RKO (cell line): Measurements from ENCODE around the gene TBX1.
"Not testable (repeated sequence)": the region's sequence is repeated elsewhere in the genome, so short reads cannot be mapped to it uniquely, and the experiment has no call there.

ENCODE experiments used
- DNase-seq: peaks from one replicate; pipeline ENCODE4 v3.0.0-alpha.2; 2016; ENCODE audit warnings: low spot score

The TBX1 gene

DNA sequence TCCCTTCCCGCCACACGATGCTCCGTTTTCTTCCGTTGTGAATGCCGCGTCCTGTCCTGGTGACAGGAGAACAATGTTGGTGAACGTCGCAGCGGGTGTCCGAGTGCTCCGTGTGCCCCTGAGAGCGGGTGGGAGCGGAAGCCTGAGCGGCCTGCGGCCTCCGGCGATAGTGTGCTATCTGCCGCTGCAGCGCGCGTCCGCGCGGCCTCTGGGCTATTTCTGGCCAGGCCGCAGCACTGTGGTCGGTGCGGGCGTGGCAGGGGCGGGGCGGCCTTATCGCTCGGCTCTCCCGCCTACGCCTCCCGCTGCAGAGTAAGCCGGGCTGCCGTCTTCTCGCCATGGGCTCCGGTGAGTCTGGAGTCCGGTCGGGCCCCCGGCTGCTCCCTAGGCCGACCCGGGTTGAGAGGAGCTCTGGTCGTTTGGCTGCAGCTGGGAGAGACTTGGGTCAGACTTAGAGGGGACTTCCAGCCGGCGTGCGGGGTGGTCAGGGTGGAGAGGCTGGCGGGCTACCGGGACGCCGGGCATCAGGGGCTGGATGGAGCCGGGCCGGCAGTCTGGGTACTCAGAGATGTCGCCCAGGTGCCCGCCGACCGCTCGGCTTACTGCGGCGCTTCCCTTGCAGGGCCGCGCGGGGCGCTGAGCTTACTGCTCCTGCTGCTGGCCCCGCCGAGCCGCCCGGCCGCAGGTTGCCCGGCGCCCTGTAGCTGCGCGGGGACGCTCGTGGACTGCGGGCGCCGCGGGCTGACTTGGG is 37.2 kb upstream of the TBX1 start, which contains the start of gene GP1BB:
Gene GP1BB (plus strand): TSS at position 308 of the 751 bp plus-strand sequence. CDS start 31 bp downstream, at position 339.
- DNase-seq = no peak

DNA sequence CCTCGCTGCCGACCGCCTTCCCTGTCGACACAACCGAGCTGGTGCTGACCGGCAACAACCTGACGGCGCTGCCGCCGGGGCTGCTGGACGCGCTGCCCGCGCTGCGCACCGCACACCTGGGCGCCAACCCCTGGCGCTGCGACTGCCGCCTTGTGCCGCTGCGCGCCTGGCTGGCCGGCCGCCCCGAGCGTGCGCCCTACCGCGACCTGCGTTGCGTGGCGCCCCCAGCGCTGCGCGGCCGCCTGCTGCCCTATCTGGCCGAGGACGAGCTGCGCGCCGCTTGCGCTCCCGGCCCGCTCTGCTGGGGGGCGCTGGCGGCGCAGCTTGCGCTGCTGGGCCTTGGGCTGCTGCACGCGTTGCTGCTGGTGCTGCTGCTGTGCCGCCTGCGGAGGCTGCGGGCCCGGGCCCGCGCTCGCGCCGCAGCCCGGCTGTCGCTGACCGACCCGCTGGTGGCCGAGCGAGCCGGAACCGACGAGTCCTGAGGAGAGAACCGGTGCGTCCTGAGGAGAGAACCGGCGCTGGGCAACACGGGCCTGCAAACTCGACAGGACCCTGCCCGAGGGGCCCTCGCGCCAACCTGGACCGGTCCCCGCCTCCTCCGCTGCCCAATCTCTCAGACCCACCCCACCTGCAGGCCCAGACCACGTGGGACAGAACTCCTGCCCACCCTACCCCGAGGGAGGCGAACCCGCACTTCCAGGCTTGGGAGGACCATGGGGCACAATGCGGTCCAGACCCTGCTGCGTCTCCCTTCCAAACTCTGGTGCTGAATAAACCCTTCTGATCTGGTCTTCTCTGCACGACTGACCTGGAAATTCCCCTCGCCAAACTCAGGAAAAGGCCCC is 36.4 kb upstream of the TBX1 start:
- DNase-seq = no peak

DNA sequence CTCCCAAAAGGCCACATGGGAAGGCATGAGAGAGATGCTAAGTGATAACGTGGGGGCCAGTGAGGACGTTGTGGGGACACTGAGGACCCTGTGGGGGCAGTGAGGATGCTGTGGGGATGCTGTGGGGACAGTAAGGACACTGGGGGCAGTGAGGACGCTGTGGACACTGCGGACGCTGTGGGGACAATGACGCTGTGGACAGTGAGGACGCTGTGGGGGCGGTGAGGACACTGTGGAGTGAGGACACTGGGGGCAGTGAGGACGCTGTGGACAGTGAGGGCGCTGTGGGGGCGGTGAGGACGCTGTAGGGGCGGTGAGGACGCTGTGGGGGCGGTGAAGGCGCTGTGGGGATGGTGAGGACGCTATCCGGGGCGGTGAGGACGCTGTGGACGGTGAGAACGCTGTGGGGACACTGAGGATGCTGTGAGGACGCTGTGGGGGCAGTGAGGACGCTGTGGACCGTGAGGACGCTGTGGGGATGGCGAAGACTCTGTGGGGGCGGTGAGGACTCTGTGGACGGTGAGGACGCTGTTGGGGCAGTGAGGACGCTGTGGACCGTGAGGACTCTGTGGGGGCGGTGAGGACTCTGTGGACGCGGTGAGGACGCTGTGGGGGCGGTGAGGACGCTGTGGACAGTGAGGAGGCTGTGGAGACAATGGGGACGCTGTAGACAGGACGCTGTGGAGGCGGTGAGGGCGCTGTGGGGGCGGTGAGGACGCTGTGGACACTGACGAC is 35.5 kb upstream of the TBX1 start:
- no peak for DNase-seq

DNA sequence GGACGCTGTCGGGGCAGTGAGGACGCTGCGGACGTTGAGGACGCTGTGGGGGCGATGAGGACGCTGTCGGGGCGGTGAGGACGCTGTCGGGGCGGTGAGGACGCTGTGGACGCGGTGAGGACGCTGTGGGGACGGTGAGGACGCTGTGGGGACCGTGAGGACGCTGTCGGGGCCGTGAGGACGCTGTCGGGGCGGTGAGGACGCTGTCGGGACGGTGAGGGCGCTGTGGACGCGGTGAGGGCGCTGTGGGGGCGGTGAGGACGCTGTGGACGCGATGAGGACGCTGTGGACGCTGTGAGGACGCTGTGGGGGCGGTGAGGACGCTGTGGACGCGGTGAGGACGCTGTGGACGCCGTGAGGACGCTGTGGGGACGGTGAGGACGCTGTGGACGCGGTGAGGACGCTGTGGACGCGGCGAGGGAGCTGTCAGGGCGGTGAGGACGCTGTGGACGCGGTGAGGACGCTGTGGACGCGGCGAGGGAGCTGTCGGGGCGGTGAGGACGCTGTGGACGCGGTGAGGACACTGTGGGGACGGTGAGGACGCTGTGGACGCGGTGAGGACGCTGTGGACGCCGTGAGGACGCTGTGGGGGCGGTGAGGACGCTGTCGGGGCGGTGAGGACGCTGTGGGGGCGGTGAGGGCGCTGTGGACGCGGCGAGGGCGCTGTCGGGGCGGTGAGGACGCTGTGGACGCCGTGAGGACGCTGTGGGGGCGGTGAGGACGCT is 34.4 kb upstream of the TBX1 start:
- DNase-seq = not testable (repeated sequence)

DNA sequence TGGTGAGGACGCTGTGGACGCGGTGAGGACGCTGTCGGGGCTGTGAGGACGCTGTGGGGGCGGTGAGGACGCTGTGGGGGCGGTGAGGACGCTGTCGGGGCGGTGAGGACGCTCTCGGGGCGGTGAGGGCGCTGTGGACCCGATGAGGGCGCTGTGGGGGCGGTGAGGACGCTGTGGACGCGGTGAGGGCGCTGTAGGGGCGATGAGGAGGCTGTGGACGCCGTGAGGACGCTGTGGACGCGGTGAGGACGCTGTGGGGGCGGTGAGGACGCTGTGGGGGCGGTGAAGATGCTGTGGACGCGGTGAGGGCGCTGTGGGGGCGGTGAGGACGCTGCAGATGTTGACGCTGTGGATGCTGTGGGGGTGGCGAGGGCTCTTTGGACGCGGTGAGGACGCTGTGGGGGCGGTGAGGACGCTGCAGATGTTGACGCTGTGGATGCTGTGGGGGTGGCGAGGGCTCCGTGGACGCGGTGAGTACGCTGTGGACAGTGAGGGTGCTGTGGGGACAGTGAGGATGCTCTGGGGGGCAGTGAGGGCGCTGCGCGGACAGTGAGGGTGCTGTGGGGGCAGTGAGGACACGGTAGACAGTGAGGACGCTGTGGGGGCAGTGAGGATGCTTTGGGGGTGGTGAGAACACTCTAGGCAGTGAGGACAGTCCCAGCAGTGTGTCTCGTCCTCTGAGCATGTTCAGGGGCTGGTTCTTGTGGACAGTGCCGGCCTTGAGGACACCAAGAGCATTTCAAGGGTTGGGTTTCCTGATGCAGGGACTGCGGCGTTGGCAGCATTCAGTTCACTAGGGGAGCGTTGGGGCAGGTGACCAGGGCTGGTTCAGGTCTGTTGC is 33.0 kb upstream of the TBX1 start:
- no peak for DNase-seq

- no peak for DNase-seq
Observed at GRCh38 chr22:19728271-19728670, 32.3 kb upstream of the TBX1 start.

DNA sequence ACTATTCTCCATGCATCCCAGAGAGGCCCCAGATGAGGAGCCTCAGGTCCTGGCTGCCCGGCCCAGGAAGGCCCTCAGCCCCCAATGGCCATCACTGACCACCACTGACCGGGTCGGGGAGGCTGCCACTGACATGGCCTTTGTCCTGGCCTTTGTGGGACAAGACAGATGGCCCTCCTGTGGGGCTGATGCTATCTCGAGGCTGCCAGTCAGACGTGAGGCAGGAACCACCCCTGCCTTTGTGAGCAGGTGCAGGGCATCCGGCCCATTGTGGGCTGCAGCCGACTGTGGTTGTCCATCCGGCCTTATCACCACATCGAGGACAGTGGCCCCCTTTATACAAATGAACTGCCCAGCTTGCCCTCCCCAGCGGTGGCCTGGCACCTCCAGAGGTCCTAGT is 31.7 kb upstream of the TBX1 start:
- no peak for DNase-seq

GRCh38 chr22:19729507-19729906 is 31.1 kb upstream of the TBX1 start:
- DNase-seq = no peak

DNA sequence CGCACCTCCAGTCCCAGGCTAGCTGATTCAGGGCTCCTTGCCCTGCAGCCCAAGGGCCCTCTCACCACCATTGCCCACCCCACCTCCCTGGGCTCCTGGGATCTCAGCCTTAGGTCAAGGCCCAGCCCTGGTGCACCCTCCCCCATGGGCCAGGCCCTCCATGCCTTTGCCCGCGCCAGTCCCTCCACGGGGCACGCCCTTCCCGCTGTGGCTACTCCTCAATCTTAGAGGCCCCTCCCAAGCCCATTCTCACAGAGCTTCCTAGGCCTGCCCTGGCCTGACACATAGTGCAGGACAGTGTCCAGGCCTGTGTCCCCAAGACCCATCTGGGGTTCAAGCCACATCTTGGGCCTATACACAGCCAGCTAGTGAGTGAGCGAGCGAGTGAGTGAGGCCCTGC is 30.4 kb upstream of the TBX1 start:
- no peak for DNase-seq

DNA sequence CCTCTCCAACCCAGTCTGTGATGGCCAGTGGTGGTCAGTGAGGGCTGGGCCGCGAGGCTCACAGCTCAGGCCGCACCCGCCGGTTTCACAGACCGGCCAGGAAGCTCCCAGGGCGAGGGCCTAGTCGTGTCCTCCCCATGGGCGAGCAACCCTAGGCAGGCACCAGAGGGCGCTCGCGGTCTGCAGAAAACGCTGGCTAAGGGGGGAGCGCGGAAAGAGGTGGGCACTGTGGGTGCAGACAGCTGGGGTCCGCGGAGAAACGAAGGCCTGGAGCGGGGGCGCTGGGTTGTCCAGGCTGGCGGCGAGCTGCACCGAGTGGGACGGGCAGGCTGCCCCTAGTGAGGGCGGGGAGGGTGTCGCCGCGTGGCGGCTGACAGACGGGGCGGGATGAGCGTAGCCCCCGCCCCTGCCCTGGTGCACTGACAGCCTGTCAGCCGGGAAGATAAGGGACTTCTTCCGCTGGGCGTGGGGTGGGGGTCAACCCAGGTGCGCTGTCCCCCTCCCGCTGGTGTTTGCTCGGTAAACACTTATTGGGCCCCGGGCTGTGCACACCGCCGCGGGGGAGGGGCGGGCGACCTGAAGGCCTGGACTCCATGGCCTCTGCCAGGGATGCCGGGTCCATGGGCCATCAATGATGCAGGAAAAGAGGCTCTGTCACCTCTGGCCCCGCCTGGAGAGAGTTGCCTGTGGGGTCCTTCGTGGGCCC is 29.8 kb upstream of the TBX1 start:
- DNase-seq = peak; percentile 80

- DNase-seq = no peak
Observed at GRCh38 chr22:19731361-19732135, 29.0 kb upstream of the TBX1 start.

DNA sequence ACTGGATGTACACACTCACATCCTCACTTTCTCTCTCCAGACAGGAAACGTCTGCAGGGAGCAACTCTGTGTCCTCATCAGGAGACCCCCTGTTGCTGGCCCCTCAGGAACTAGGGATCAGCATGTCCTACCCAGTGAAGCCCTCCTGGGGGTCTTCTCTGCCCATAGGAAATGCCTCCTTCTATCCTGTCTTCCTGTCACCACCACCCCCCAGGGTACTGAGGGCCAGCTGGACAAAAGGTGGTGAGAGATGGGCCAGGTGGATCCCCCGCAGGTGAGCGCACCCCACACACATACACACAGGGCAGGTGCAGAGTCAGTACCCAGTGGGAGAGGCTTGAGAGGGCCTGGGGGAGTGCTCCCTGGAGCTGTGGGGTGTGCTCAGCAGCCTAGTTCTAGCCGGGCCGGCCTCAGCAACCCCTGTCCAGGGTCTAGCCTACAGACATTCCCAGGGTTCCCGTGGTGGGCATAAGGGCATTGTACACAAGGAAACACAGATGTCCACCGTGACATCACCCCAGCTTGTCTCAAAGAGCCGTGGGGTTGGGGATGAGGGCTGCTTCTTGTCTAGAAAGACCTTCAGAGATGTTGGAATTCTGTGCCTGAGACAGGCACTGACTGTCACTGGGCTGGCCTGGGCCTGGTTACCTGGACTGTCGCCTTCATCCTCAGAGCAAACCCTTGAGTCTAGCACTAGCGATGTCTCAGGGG is 28.0 kb upstream of the TBX1 start:
- DNase-seq = no peak

DNA sequence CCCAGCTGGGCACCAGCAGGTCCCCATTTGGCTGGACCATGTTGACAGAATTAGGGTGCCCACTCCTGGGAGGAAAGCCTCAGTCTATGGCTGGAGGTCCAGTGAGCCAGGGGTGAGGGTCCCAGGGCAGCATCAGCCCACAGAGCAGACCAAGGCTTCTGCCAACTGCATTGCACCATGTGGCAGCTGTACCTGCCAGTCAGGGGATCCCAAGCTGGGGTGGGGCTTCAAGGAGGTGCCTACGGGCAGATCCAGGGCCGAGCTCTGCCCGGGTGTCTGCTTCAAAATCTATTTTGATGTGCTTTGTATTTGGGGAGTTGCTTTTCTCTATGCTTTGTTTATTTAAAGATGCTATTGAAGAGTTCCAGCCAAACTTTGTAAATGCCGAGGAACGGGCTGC is 26.8 kb upstream of the TBX1 start:
- DNase-seq = no peak

DNA sequence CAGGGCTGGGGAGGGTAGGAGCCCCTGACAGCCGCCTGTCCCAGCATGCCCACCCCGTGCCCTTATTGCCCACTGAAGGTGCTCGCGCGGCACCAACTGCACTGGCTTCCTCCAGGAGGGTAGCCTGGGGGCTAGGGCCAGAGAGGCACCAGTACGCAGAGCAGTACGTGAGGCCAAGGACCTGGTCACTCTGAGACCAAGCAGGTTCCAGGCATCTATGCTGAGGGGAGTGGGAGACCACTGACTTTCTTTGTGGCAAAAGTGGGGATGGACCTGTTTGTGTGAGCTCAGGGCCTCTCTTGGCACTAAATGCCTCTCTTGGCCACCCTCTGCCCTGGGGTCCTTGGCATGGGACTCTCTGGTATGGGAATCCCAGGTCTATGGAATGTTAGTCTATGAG is 26.4 kb upstream of the TBX1 start:
- no peak for DNase-seq

DNA sequence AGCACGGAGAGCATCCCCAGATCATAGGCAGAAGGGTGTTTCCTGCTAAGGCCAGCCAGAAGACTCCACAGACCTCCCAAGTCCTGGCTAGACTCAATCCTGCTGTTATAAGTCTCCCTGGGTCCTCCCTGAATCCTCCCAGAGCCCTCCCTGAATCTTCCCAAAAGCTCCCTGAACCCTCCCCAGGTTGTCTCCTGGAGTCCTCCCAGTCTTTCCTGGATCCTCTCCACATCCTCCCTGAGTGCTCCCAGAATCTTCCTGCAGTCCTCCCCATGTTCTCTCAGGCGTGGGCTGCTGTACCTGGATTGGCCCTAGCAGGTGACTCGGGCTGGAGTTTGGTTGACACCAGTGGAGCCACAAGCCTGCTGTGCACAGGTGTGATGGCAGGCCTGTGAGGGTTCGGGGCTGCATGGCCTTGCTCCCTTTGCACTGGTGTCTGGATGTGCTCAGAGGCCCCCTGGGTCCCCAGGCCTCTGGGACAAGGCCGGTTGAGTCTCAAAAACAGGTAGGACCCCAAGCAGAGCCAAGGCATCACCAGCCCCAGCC is 25.7 kb upstream of the TBX1 start:
- DNase-seq = no peak

- DNase-seq = no peak
Observed at GRCh38 chr22:19735665-19736510, 24.7 kb upstream of the TBX1 start.

DNA sequence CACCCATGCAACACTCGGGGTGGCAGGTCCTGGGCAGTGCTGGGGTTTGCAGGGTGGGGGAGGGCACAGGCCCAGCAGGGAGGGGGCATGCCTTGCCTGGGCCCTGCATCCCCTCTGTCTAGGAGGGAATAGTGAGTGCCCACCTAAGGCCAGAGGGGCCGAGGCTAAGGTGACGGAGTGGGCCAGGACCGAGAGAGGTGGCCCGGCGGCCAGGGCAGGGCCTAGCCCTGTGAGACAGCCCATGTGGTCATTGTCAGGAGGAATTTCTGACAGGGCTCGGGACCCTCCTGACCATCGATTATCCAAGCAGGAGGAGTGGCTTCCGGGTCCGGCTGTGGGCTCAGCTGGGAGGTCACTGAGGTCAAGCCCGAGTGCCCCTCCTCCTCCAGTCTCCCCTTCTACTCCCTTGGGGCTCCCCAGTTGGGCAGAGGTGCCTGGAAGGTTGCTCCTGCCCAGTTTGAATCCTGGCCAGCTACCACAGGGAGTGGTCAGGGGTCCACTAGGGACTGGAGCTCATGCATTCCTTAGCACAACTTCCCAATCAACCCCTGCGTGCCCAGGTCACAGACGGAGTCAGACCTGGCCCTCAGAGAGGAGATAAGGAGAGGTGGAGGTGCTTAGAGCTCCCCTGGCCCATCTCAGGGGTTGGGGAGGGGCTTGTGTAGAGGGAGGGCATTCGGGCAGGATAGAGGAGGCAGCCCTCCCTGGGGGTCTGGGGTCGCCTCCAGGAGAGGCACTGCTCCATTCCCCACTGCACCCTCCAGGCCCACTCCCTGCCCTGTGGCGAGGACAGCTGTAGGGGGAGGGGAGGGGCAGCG is 22.5 kb upstream of the TBX1 start:
- no peak for DNase-seq
